ENCODE data around the gene GOT1.

DNA sequence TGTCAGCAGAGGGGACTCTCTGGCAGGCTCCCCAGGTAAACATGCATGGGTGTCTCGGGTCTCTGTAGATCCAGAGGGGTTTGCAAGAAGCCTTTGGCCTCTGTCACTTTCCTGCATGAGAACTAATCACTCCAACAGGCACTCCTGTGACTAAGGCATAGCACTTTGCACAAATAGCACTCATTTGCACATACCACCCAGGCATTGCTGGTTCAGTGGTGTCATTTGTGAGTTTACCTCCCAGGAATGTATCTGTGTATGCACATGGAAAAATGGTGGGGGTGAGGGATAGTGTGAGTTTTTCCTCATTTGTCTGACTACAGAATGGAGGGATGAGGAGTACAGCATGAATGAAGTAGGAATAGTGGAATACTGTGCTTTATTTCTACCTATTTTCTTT lies 61.8 kb downstream of the GOT1 start:
- TF ChIP-seq FOXK2 (IDR thresholded peaks at IDR 0.05) = no peak
- no peak for TF ChIP-seq SUZ12 (IDR thresholded peaks at IDR 0.05)
